Frontal cortex (tissue), 4 donors: ENCODE results near the gene TBC1D4. TPM values are rescaled to one million over a fixed set of nuclear protein-coding genes. Genes with fewer than 3 reads are reported as not detected.
A peak's percentile ranks its signal among the peaks of the same experiment; 100 is the strongest.
"Not testable (repeated sequence)": the region's sequence is repeated elsewhere in the genome, so short reads cannot be mapped to it uniquely, and the experiment has no call there.

Experiments
- DNase-seq, 2 donors: peaks; one replicate each; pipeline ENCODE4 v3.0.0; 2012; ENCODE audit warnings: low spot score in 2 of 2
- FAIRE-seq: peaks from 2 replicates; lab custom pipeline; 2012; peaks lifted over from hg19 to GRCh38; lab: Jason Lieb, UNC
- total RNA-seq: library from RNA; depleted of rRNA; stranded (reverse); fragments of >200 nt; gene quantifications from one replicate; pipeline ENCODE4 v1.2.3, GENCODE V29; 2014
- donor health status: control.
- donor health status: control.
- donor health status: control.

Gene TBC1D4
- total RNA-seq, 1 donor from 2014 or later = 9.8 TPM

DNA sequence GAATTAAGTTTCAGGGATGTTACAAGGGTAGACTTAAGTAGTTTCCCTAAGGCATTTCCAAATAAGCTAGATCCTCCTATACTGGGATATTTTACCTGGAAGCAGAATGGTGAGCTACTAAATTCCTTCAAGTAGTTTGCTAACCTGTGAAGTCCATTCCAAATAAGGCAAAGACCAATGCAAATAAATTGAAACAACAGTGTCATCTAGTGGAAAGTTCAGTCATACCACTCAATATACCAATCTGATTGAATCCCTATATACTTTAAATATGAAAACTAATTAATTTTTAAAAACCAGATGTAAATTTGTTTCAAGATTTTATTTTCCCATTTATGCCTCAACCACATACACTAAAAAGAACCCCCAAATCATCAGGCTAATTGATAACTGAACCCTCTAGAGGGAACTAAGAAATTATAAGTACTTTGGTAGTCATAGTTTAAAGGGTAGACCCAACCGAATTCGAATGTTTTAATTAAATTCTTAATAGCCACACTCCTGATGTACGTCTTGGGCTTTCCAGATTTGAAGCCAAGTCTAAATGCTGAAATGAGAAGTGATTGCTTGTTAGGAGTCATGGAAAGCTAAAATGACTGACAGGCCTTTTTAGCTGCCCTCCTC is 223.7 kb downstream of the TBC1D4 start:
- DNase-seq (no peak), FAIRE-seq (peak; percentile 81)

DNA sequence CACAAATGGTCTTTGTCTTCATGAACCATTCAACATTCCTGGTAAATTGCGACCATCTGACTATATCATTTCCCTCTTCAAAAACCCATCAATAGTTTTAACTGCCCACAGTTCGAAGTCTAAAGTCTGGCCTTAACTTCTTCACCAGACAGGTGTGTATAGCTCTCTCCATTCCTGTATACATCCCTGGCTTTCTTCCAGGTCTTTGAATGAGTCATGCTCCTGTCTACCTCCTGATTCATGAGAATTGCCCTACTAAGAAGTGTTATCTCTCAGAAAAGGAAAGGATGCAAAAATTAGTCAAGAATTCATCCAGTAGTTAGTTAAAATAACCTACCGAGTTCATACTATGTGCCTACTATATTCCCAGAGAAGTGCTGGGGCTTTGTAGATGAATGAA is 225.0 kb downstream of the TBC1D4 start:
- DNase-seq (no peak), FAIRE-seq (no peak)

DNA sequence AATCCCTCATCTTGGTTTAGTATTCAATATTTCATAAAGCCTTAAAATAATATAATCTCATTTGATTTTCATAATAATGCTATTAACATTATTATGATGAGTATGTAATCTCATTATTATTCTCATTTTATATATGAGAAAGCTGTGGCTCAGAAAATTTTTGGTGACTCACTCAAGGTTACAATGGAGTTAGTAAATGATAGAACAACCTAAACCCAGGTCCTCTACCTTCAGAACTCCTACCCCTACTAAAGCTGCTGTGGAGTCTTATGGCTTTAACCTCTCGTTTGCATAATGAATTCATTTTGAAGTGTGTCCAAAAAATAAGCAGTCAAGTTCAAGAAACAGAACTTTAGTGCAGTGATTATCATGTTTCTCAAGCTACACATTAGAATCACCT is 226.3 kb downstream of the TBC1D4 start:
- DNase-seq (no peak), FAIRE-seq (no peak)

DNA sequence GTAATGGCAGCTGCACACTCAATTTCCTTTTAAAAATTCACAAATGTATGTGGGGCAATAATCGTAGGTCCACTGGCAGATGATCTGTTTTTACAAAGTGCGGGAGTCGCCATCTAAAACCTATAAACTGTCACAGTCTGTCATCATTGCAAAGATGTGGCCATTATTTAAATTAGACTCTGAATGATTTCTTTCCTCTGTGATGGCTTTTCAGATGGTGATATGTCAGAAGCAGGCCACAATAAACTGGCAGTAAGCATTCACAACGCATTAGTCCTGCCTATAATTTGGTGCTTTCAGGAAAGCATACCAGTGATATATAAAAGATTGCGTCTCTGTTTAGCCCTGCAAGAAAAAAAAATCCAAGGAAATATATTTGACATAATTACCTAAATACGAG is 226.8 kb downstream of the TBC1D4 start:
- FAIRE-seq = no peak
- no peak for DNase-seq

DNA sequence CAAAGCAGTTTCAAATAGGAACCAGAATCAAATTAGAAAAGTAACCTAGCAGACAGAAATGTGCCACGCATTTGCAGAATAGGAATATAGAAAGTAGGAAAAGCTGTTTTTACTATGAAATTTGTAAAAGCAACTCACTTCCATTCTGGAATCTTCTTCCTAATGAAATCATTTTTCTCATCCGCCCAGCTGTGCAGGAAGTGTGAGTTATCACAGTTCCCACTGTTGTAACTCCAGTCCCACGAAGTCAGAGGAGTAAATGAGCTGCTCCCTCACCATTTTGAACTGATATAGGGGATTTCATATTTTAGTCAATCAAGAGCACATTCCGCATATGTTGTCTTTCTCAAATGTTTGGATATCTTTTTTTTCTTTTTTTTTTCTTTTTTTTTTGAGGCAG is 230.8 kb downstream of the TBC1D4 start:
- no peak for FAIRE-seq
- DNase-seq = no peak

DNA sequence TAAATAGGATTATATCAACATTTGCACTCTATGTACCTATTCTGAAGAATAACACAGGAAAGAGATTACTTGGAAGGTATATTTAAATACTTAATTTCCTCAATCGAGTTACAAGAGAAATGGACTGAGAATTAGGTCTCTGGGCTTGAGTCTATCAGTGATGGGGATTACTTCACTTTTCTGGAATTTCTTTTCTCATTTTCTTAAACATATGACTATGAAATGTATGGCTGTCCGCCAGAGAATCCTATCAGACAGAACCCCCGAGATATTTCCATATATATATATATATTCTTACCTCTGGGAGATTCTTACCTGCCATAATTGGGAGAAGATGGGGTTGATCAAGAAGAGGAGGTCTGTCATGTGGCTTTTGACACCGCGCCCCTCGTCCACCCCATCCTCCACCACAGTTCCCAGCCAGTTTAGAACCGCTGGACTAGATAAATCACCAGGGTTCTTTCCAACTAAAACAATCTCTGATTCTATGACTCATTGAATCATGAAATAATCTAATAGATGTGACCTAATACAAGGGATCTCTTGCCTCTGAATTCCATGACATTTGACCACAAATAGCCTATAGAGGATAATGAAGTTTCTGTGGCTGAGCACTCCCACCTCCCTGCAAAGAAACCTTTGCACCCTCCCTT is 231.3 kb downstream of the TBC1D4 start:
- FAIRE-seq = no peak
- DNase-seq = no peak

DNA sequence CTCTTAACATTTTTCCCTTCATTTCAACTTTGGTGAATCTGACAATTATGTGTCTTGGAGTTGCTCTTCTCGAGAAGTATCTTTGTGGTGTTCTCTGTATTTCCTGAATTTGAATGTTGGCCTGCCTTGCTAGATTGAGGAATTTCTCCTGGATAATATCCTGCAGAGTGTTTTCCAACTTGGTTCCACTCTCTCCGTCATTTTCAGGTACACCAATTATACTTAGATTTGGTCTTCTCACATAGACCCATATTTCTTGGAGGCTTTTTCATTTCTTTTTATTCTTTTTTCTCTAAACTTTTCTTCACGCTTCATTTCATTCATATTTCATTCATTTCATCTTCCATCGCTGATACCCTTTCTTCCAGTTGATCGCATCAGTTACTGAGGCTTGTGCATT is 236.4 kb downstream of the TBC1D4 start:
- not testable (repeated sequence) for FAIRE-seq, DNase-seq

DNA sequence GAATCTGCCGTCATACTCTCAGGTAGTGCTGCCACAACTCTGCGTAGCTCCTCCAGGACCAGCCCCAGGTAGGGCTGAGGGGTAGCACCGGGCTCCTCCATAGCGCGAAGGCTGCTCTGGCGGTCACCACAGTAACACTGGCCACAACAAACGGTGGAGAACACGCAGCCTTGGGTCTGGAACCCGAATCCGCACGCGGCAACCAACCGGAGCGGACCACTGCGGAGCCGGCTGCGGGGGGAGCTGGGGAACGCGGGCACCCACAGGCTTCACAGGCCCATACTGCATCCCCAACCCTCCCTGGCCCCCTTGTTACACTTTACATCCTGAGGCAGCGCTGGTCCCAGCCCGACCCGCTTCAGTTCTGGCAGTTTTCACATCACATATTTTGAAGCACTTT is 241.7 kb downstream of the TBC1D4 start:
- not testable (repeated sequence) for FAIRE-seq, DNase-seq

DNA sequence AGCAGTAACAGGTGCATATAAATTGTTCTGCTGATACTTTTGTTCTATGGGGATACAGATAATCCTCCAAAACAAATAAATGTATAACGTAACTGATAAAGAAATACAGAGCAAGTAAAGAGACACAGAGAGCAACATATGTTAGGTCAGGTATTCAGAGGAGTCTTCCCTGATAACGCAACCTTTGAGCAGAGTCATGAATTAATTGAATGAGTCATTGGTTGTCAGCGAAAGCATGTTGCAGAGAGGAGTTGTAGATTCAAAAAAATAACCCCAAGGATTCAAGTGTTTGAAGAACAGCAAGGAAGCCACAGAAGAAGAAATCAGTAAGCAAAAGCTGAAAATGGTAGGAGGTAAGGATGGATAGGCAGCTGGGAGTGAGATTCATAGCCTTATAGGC is 245.2 kb downstream of the TBC1D4 start:
- no peak for FAIRE-seq
- DNase-seq = no peak

Other genes with a start within 250 kb of the TBC1D4 start
- gene COMMD6, start 55.7 kb upstream of the TBC1D4 start, total RNA-seq = 93.8 TPM
- gene UCHL3, start 67.6 kb upstream of the TBC1D4 start, total RNA-seq = 45.2 TPM
- 118 TPM for gene LMO7, start 154.2 kb upstream of the TBC1D4 start, total RNA-seq